ENCODE data around the gene NDUFS4. TPM values are rescaled to one million over a fixed set of nuclear protein-coding genes. Genes with fewer than 3 reads are reported as not detected.

NDUFS4 gene
- total RNA-seq, 4 donors from 2014 or later, result 79.5 to 158 (median 115) TPM

GRCh38 chr5:53590759-53591158 is 30.3 kb downstream of the NDUFS4 start:
- TF ChIP-seq, protein P1, sequence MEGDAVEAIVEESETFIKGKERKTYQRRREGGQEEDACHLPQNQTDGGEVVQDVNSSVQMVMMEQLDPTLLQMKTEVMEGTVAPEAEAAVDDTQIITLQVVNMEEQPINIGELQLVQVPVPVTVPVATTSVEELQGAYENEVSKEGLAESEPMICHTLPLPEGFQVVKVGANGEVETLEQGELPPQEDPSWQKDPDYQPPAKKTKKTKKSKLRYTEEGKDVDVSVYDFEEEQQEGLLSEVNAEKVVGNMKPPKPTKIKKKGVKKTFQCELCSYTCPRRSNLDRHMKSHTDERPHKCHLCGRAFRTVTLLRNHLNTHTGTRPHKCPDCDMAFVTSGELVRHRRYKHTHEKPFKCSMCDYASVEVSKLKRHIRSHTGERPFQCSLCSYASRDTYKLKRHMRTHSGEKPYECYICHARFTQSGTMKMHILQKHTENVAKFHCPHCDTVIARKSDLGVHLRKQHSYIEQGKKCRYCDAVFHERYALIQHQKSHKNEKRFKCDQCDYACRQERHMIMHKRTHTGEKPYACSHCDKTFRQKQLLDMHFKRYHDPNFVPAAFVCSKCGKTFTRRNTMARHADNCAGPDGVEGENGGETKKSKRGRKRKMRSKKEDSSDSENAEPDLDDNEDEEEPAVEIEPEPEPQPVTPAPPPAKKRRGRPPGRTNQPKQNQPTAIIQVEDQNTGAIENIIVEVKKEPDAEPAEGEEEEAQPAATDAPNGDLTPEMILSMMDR (IDR thresholded peaks at IDR 0.05; ENCODE audit: low read depth), result no peak

DNA sequence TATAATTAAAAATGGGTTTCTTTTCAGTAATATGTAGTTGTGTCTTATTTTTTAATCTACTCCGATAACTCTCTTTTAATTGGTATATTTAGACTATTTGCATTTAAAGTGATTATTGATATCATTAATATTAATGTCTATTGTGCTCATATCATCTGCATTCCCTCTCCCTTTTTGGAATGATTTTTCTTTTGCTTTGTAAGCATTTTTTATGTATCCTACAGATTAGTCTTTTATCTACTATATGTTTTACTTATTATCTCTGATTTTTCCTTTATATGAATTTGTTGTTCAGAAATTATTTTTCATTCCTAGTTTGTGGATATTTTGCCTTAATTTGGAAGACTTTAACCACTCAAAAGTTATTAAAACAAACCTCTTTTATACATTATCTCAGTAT is 34.0 kb downstream of the NDUFS4 start:
- TF ChIP-seq, protein P1 (IDR thresholded peaks at IDR 0.05; ENCODE audit: low read depth), result no peak

GRCh38 chr5:53597894-53598293 is 37.5 kb downstream of the NDUFS4 start:
- TF ChIP-seq, protein P1 (IDR thresholded peaks at IDR 0.05; ENCODE audit: low read depth), result no peak

- TF ChIP-seq, protein P1 (IDR thresholded peaks at IDR 0.05; ENCODE audit: low read depth), result no peak
These were observed 41.1 kb downstream of the NDUFS4 start for GRCh38 chr5:53601570-53601969.

DNA sequence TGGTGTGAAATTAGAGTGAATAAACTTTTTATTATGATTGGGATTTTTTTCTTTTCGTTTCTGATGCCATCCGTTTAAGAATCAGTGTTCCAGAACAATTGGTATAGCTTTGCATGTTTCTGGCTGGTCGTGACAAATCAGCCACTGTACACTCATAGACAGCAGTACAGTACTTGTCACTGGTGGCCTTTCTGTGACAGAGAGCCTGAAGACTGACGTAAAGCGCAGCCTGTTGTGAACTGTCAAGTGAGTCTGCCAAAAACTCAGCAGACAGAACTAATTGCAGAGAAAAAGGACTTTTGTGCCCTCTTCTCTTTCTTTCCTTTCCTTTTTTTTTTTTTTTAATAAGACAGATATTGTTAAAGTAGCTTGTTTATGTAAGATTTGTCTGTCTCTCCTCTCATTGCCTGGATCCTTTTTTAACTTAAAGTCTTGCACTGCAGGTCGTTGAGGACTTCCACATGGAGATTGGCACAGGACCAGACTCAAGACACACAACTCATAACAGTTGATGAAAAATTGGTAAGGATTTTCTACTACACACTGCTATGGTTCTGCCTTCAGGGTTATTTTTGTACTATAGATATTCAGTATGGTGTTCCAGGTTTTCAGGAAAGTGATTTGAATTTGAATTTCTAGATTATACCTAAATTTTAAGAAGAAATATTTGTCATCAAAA is 42.7 kb downstream of the NDUFS4 start:
- TF ChIP-seq, protein P1 (IDR thresholded peaks at IDR 0.05; ENCODE audit: low read depth), result no peak

DNA sequence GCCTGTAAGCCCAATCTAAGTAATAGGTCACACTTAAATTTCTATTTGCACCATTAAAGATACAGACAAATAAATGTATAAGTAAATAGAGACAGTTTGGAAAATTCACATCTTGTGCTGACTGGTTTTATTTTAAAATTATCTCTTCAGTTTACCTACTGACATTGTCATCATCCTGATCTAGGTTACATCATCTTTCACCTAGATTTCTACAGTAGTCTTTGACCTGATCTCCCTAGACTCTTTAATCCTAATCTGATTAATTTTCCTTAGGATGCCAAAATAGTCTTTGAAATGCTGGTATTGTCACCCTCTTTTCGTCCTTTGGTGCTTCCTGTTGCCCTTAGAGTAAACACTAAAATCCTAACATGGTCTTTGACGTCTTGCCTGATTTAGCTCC is 43.9 kb downstream of the NDUFS4 start:
- TF ChIP-seq, protein P1 (IDR thresholded peaks at IDR 0.05; ENCODE audit: low read depth), result no peak

GRCh38 chr5:53607886-53608285 is 47.4 kb downstream of the NDUFS4 start:
- TF ChIP-seq, protein P1 (IDR thresholded peaks at IDR 0.05; ENCODE audit: low read depth), result no peak

Data from subcutaneous adipose tissue (tissue), 4 donors.